ENCODE results near the gene PCSK4.

The PCSK4 gene

DNA sequence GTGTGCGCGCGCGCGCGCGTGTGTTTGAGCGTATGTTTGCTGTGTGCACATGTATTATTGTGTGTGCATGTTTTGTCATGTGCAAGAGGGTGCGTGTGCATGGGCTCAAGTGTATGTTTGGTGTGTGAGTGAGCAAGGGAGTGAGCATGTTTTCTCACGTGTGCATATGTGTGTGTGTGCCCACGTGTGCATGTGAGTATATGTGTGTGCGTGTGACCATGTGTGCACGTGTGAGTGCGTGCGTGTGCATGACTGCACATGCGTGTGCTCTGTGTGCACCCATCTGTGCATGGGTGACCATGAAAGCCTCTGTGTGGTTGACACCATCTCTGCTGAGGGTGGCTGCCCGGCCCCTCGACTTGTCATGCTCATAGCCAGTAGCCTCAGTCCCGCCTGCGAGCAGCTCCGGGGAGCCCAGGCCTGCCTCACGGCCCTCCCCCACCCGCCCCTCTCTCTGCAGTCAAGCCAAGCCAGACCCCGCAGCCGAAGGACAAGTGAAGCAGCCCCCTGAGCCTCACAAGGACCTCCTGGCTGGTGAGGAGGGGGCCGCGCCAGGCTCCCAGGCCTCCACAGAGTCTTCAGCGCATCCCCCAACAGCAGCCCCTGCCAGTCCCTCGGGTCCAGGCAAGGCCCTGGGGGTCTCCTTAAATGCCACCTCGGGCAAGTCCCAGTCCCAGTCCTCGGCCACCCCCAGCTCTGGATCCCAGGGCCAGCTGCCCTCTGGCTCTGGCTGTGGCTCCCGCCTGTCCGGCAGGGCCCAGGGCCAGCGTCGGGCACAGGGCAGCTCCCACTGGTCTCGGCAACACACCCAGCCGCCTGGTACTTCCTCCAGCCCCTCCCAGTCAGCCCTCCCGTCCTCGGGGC lies 6.8 kb upstream of the PCSK4 start:
- TF ChIP-seq, protein P1, sequence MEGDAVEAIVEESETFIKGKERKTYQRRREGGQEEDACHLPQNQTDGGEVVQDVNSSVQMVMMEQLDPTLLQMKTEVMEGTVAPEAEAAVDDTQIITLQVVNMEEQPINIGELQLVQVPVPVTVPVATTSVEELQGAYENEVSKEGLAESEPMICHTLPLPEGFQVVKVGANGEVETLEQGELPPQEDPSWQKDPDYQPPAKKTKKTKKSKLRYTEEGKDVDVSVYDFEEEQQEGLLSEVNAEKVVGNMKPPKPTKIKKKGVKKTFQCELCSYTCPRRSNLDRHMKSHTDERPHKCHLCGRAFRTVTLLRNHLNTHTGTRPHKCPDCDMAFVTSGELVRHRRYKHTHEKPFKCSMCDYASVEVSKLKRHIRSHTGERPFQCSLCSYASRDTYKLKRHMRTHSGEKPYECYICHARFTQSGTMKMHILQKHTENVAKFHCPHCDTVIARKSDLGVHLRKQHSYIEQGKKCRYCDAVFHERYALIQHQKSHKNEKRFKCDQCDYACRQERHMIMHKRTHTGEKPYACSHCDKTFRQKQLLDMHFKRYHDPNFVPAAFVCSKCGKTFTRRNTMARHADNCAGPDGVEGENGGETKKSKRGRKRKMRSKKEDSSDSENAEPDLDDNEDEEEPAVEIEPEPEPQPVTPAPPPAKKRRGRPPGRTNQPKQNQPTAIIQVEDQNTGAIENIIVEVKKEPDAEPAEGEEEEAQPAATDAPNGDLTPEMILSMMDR (IDR thresholded peaks at IDR 0.05; ENCODE audit: control insufficient read depth, insufficient read depth, low read depth, low read length, missing control alignments): no peak
- H3K4me3 ChIP-seq (ENCODE audit: control insufficient read depth, low read depth, low read length): no peak overlapping the region
- no peak for DNase-seq (ENCODE audit: low read depth)

DNA sequence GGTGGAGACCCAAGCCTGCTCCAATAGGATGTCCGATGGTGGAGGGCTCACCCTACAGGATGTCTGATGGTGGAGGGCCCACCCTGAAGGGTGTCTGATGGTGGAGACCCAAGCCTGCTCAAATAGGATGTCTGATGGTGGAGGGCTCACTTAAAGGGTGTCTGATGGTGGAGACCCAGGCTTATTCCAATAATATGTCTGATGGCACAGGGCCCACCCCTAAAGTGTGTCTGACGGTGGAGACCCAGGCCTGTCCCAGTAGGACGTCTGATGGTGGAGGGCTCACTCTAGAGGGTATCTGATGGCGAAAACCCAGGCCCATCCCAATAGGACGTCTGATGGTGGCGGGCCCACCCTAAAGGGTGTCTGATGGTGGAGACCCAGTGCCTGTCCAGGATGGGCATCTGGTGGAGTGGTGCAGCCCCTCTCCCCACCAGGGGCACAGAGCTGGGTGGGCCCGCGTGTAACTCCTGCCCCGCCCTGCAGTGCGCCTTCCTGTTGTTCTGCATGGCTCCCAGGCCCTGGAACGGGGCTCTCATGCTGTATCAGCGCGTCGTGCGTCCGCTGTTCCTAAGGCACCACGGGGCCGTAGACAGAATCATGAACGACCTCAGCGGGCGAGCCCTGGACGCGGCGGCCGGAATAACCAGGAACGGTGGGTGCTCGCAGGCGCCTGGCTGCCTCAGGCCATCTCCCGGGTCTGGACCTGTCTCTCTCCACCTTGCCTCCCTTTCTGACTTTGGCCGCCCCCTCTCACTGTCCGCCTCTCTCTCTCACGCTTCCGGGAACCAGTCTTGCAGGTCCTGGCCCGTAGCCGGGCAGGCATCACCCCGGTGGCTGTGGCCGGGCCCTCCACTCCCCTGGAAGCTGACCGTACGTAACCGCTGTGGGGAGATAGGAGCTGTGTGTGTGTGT lies 5.9 kb upstream of the PCSK4 start:
- TF ChIP-seq, protein P1 (IDR thresholded peaks at IDR 0.05; ENCODE audit: control insufficient read depth, insufficient read depth, low read depth, low read length, missing control alignments): no peak
- H3K4me3 ChIP-seq (ENCODE audit: control insufficient read depth, low read depth, low read length): no peak overlapping the region
- no peak for DNase-seq (ENCODE audit: low read depth)

DNA sequence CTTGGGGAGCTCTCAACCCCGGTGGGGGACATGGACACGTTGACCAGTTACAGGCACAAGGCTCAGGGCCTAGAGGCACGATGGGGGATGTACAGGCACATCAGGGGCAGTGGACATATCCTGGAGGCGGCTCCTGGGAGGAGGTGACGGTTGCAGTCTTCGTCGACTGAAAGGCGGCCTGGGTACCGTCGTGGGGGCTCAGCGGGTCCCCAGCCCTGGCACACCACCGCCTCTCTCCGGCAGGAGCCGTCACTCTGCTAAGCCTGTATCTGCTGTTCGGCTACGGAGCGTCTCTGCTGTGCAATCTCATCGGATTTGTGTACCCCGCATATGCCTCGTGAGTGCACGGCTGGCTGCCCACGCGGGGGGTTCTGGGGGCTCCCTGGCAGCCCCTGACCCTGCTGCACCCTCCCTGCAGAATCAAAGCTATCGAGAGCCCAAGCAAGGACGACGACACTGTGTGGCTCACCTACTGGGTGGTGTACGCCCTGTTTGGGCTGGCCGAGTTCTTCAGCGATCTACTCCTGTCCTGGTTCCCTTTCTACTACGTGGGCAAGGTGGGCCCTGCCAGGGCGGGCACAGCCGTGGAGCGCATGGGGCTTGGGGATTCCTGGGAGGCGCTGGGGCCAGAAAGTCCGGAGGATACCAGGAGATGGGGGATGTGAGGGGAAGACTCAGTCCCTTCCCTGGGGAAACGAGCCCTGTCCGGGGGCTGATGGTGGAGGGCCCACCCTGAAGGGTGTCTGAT lies 5.1 kb upstream of the PCSK4 start:
- DNase-seq (ENCODE audit: low read depth): no peak
- TF ChIP-seq, protein P1 (IDR thresholded peaks at IDR 0.05; ENCODE audit: control insufficient read depth, insufficient read depth, low read depth, low read length, missing control alignments): no peak
- no peak overlapping the region for H3K4me3 ChIP-seq (ENCODE audit: control insufficient read depth, low read depth, low read length)

DNA sequence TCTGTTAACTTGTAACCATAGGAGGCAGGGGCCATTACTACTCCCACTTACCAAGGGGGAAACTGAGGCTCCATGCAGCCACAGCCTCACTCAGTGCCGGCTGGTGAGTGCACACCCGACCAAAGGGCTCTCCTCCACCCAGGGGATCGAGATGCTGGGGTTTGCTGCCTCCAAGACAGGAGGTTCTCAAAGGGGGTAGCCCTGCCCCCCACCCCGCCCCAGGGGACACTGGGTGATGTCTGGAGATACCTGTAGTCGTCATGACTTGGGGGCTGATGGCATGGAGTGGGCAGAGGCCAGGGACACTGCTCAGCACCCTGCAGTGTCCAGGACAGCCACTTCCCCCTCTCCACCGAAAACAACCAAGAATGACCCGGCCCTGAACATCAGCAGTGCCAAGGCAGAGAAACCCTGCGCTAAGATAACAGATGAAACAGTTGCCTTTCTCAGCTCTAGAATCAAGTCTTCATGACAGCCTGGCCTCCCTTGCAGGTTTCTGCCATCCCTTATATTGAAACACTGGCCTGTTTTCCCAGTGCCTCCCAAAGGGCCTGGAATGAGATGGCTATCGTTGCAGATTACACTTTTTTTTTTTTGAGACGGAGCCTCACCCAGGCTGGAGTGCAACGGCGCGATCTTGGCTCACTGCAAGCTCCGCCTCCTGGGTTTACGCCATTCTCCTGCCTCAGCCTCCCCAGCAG lies 4.1 kb upstream of the PCSK4 start:
- no peak overlapping the region for H3K4me3 ChIP-seq (ENCODE audit: control insufficient read depth, low read depth, low read length)
- TF ChIP-seq, protein P1 (IDR thresholded peaks at IDR 0.05; ENCODE audit: control insufficient read depth, insufficient read depth, low read depth, low read length, missing control alignments): no peak
- no peak for DNase-seq (ENCODE audit: low read depth)

DNA sequence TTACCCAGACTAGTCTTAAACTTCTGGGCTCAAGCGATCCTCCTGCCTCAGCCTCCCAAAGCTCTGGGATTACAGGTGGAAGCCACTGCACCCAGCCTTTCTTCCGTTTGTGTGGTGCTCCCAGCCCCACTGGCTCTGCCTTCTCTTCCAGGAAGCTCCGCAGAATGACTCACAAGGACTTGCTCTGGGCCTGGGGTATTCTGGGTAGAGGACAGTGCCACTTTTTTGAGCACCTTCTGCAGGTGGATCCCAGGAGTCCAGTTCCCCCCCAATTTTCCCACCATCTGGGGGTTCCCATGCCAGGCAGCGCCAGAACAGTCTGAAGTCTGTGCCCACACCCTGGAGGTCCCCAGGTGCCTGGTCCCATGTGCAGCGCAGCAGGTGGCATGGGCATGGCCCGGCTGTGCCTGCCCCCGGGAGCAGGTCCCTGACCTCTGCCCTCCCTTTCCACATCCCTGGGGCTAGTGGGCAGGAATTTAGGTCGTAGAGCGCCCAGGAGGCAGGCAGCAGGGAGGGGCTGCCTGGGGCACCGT lies 2.4 kb upstream of the PCSK4 start:
- DNase-seq (ENCODE audit: low read depth): no peak
- no peak overlapping the region for H3K4me3 ChIP-seq (ENCODE audit: control insufficient read depth, low read depth, low read length)
- TF ChIP-seq, protein P1 (IDR thresholded peaks at IDR 0.05; ENCODE audit: control insufficient read depth, insufficient read depth, low read depth, low read length, missing control alignments): no peak

Data from AG09309 (cell line).